ENCODE measurements around the gene OTX2.
A peak's percentile ranks its signal among the peaks of the same experiment; 100 is the strongest.

Gene OTX2

DNA sequence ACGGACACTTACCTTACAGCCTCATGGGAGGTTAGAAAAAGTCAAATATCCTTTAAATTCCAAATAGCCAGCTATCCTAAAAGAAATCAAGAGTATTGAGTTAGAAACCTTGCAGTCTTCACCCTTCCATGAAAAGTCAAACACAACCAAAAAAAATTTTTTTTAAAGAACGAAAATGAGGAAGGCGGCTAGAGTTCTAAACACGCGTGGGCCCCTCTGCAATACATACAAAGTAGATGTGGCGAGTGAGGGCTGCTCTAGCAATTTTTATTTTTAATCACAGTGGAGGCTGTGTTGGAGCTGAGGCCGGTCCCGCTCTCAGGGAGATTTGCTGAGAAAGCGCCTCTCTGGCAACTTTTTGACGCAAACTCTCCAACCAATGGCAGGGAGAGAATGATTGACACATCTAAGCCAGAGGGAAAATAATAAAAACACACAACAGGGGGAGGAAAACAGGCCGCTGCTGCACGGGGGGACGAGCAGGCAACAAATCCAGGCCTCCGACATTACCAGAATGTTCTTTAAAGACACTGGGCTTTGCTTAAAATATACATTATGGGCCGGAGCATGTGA lies at the start of gene OTX2:
OTX2 (minus strand) TSS at position 333 of the 573 bp plus-strand sequence. CDS start 5,023 bp downstream, outside the sequence.
- Histone ChIP-seq H3K27ac (ENCODE audit: low read depth in 2 of 2, low read length in 2 of 2) (no peak within 1 kb of the TSS), H3K9me3 (ENCODE audit: control insufficient read depth in 2 of 2, low read length in 2 of 2) (no peaks in the 10 kb centered on the region), H3K4me1 (ENCODE audit: control insufficient read depth in 2 of 2, insufficient read depth in 2 of 2, low read length in 2 of 2) (no peaks in the 10 kb centered on the region), H3K36me3 (ENCODE audit: control insufficient read depth in 2 of 2, insufficient read depth in 2 of 2, low read length in 2 of 2) (no peaks in the 10 kb centered on the region), H3K27me3 (ENCODE audit: control insufficient read depth in 2 of 2, insufficient read depth in 2 of 2, low read length in 2 of 2) (peaks cover 72 to 79% of the 10 kb centered on the region in 2 donors), H3K4me3 (ENCODE audit: low read length in 2 of 2) (no peak within 1 kb of the TSS), H3K9ac (ENCODE audit: low read depth in 1 of 2, low read length in 2 of 2) (no peak within 1 kb of the TSS)

DNA sequence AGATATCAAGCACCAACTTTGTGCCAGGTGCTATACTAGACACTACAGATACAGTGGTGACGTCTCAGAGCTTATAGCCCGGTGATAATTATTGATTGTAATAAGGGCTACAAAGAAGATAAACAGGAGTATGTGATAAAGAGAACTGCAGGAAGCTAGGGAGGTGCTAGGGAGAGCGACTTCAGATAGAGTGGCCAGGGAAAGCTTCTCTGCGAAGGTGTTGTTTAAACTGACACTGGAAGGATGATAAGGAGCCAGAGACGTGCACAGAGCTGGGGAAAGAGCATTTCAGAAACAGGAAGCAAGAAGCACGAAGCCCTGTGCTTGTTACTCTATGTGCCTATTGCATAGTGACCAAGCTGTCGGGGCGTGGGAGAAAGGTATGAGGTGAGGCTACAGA lies 48.1 kb upstream of the OTX2 start:
- H3K9ac ChIP-seq (ENCODE audit: low read depth in 1 of 2, low read length in 2 of 2): no peak overlapping the region
- no peak overlapping the region for H3K27ac ChIP-seq (ENCODE audit: low read depth in 2 of 2, low read length in 2 of 2)
- H3K4me3 ChIP-seq (ENCODE audit: low read length in 2 of 2): peak overlapping the region in 1 of 2 donors; percentile 35
- H3K27me3 ChIP-seq (ENCODE audit: control insufficient read depth in 2 of 2, insufficient read depth in 2 of 2, low read length in 2 of 2): no peaks in the 10 kb centered on the region
- H3K9me3 ChIP-seq (ENCODE audit: control insufficient read depth in 2 of 2, low read length in 2 of 2): no peaks in the 10 kb centered on the region
- no peaks in the 10 kb centered on the region for H3K36me3 ChIP-seq (ENCODE audit: control insufficient read depth in 2 of 2, insufficient read depth in 2 of 2, low read length in 2 of 2)
- H3K4me1 ChIP-seq (ENCODE audit: control insufficient read depth in 2 of 2, insufficient read depth in 2 of 2, low read length in 2 of 2): peaks cover 3% of the 10 kb centered on the region in 2 donors

DNA sequence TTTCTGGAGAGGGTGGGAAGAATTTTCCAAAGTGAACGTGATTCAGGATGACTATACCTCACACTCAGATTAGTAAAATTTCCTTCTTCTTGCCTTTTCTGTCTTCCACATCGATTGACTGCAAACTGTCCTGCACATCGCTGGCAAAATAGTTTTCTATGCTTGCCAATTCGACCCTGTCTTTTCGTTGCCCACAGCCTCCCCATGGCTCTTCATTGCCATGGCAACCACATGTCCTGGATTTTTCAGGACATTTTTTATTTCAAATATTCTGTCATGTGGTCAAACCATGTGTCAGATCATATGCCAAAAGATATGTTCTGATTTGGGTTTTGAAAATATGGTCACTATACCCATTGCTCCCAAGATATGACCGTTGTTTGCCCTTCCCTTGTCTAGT lies 46.9 kb upstream of the OTX2 start:
- Histone ChIP-seq H3K27me3 (ENCODE audit: control insufficient read depth in 2 of 2, insufficient read depth in 2 of 2, low read length in 2 of 2) (no peaks in the 10 kb centered on the region), H3K4me1 (ENCODE audit: control insufficient read depth in 2 of 2, insufficient read depth in 2 of 2, low read length in 2 of 2) (peaks cover 3% of the 10 kb centered on the region in 2 donors), H3K4me3 (ENCODE audit: low read length in 2 of 2) (no peak overlapping the region), H3K27ac (ENCODE audit: low read depth in 2 of 2, low read length in 2 of 2) (no peak overlapping the region), H3K9me3 (ENCODE audit: control insufficient read depth in 2 of 2, low read length in 2 of 2) (no peaks in the 10 kb centered on the region), H3K9ac (ENCODE audit: low read depth in 1 of 2, low read length in 2 of 2) (no peak overlapping the region), H3K36me3 (ENCODE audit: control insufficient read depth in 2 of 2, insufficient read depth in 2 of 2, low read length in 2 of 2) (no peaks in the 10 kb centered on the region)

DNA sequence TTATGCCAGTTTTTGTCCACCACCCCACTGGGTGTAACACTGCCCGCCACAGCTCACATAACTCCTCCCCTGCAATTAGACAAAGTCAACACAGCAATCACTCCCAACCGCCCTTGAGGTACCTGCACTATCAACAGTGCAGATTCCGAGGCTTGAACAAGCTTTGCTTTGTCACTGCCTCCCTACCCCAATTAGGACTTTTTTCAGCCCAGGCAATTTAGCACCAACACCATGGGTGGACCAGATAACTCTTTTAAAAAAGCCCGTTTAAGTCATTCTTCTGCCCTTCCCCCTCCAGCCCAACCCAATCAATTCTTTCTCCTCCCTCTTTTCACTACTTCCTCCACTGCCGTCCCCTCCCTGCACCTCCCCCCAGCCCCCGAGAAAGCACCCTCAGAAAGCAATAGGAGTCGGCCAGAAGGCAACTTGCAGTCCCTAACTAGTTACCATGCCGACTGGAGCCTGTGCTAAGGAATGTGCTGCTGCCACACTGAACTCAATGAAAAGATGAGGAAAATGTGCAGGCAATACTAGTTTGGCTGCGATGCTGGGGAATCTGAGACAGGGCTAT lies 45.7 kb upstream of the OTX2 start:
- no peaks in the 10 kb centered on the region for H3K27me3 ChIP-seq (ENCODE audit: control insufficient read depth in 2 of 2, insufficient read depth in 2 of 2, low read length in 2 of 2)
- no peaks in the 10 kb centered on the region for H3K36me3 ChIP-seq (ENCODE audit: control insufficient read depth in 2 of 2, insufficient read depth in 2 of 2, low read length in 2 of 2)
- peaks cover 3% of the 10 kb centered on the region in 2 donors for H3K4me1 ChIP-seq (ENCODE audit: control insufficient read depth in 2 of 2, insufficient read depth in 2 of 2, low read length in 2 of 2)
- peak overlapping the region; percentile 5 to 24 for H3K9ac ChIP-seq (ENCODE audit: low read depth in 1 of 2, low read length in 2 of 2)
- H3K4me3 ChIP-seq (ENCODE audit: low read length in 2 of 2): peak overlapping the region; percentile 51 to 63
- H3K9me3 ChIP-seq (ENCODE audit: control insufficient read depth in 2 of 2, low read length in 2 of 2): no peaks in the 10 kb centered on the region
- peak overlapping the region; percentile 73 to 83 for H3K27ac ChIP-seq (ENCODE audit: low read depth in 2 of 2, low read length in 2 of 2)

DNA sequence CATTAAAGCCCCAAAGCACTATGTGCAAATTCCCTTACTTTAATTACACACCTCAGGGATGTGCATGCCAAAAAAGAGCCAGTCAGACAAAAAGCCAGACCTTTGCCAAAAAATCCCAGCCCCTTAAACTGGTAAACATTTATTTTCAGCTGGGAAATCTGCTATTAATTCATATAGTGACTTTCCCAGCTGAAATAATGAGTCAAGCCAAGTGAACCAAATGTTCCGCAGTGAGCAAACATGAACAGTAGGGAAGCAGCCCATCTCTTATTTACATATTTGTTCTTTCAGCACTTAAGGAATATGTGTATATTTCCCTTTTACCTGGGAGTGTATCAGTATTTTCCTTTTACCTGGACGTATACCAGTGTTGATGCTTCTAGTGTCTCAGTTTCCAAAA lies 44.0 kb upstream of the OTX2 start:
- H3K9ac ChIP-seq (ENCODE audit: low read depth in 1 of 2, low read length in 2 of 2): no peak overlapping the region
- H3K4me3 ChIP-seq (ENCODE audit: low read length in 2 of 2): no peak overlapping the region
- H3K36me3 ChIP-seq (ENCODE audit: control insufficient read depth in 2 of 2, insufficient read depth in 2 of 2, low read length in 2 of 2): no peaks in the 10 kb centered on the region
- no peaks in the 10 kb centered on the region for H3K27me3 ChIP-seq (ENCODE audit: control insufficient read depth in 2 of 2, insufficient read depth in 2 of 2, low read length in 2 of 2)
- no peaks in the 10 kb centered on the region for H3K9me3 ChIP-seq (ENCODE audit: control insufficient read depth in 2 of 2, low read length in 2 of 2)
- H3K4me1 ChIP-seq (ENCODE audit: control insufficient read depth in 2 of 2, insufficient read depth in 2 of 2, low read length in 2 of 2): peaks cover 3% of the 10 kb centered on the region in 2 donors
- no peak overlapping the region for H3K27ac ChIP-seq (ENCODE audit: low read depth in 2 of 2, low read length in 2 of 2)

DNA sequence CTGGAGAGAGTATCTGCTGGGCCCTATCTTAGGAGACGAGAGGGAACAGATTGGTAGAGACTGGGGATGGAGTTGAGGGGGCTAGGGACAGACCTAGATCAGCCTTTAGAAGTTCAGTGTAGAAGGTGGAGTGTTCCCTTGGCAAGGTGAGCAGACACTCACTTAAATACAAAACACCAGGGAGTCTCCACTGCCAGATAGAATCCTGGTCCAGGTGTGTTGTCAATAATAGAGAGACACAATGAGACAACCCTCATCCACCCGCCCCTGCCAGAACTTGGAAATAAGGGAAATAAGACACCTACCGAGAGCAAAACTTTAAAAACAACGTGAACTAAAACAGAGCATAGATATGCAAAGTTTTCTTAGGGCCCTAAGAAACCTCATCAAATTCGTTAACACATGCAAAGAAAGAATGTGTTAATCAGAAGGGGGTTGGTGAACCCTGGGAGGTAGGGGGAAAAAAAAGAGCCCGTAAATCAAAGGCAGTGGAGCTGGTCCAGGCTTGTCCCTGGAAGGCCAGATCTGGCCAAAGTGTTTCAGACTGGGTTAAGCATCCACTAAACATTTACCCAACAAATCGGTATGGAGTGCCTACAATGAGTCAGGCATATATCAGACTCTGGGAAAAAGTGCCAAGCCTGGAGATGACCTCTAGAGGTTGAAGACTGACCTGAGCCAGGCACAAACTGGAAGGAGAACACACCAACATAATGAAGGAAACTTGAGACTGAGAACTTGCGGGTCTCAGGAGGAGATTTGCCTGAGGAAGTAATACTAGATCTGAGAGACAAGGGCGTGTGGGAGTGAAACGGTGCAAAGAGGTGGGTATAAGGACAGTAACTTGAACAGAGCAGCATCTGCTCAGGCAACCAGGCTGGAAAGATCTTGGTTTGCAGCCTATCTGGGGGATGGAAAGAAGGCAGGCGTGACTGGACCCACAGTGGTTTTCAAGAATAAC lies 37.0 kb upstream of the OTX2 start:
- Histone ChIP-seq H3K36me3 (ENCODE audit: control insufficient read depth in 2 of 2, insufficient read depth in 2 of 2, low read length in 2 of 2) (no peaks in the 10 kb centered on the region), H3K4me1 (ENCODE audit: control insufficient read depth in 2 of 2, insufficient read depth in 2 of 2, low read length in 2 of 2) (no peaks in the 10 kb centered on the region), H3K4me3 (ENCODE audit: low read length in 2 of 2) (no peak overlapping the region), H3K9ac (ENCODE audit: low read depth in 1 of 2, low read length in 2 of 2) (no peak overlapping the region), H3K9me3 (ENCODE audit: control insufficient read depth in 2 of 2, low read length in 2 of 2) (no peaks in the 10 kb centered on the region), H3K27me3 (ENCODE audit: control insufficient read depth in 2 of 2, insufficient read depth in 2 of 2, low read length in 2 of 2) (no peaks in the 10 kb centered on the region), H3K27ac (ENCODE audit: low read depth in 2 of 2, low read length in 2 of 2) (no peak overlapping the region)

DNA sequence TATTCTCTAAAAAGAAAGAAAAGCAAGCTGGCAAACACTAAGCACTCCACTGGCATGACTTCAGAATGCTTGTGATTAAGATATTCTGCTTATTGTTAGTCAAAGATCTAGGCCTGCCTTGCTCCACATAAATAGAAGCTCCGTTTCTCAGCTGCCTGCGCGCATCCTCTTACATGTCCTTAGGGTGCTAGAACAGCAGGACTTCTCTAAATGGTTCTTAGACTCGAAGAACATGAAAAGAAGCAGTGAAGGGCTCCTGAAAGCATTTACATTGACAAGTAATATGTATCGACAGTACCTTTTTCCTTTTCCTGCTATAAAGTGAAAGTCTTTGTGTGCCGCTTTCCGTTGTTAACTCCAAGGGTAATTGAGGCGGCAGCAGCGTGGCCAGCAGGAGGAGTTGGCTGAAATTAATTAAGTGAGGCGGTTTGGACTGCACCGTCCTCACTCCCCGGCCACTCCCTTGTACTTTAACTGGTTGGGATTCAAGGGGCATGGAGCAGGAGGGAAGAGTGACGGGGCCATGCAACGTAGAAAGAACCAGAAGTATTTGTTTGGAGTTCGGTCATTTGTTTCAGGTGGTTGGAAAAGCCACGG lies 34.2 kb upstream of the OTX2 start:
- H3K9me3 ChIP-seq (ENCODE audit: control insufficient read depth in 2 of 2, low read length in 2 of 2): no peaks in the 10 kb centered on the region
- no peaks in the 10 kb centered on the region for H3K4me1 ChIP-seq (ENCODE audit: control insufficient read depth in 2 of 2, insufficient read depth in 2 of 2, low read length in 2 of 2)
- no peaks in the 10 kb centered on the region for H3K27me3 ChIP-seq (ENCODE audit: control insufficient read depth in 2 of 2, insufficient read depth in 2 of 2, low read length in 2 of 2)
- H3K9ac ChIP-seq (ENCODE audit: low read depth in 1 of 2, low read length in 2 of 2): no peak overlapping the region
- no peaks in the 10 kb centered on the region for H3K36me3 ChIP-seq (ENCODE audit: control insufficient read depth in 2 of 2, insufficient read depth in 2 of 2, low read length in 2 of 2)
- no peak overlapping the region for H3K27ac ChIP-seq (ENCODE audit: low read depth in 2 of 2, low read length in 2 of 2)
- H3K4me3 ChIP-seq (ENCODE audit: low read length in 2 of 2): no peak overlapping the region

DNA sequence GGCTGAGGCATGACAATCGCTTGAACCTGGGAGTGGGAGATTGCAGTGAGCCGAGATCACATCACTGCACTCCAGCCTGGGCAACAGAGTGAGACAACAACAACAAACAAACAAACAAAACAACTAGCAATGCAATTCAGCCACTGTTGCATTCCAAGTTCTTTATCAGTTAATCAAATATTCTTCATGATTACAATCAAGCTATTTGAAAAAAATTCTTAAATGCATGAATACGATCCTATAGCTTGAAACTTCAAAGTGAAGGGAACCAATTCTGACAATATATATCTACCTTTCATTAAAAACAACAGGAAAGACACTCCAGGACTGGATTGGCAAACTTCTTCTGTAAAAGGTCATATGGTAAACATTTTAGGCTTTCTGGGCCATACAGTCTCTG lies 31.3 kb upstream of the OTX2 start:
- no peaks in the 10 kb centered on the region for H3K4me1 ChIP-seq (ENCODE audit: control insufficient read depth in 2 of 2, insufficient read depth in 2 of 2, low read length in 2 of 2)
- H3K36me3 ChIP-seq (ENCODE audit: control insufficient read depth in 2 of 2, insufficient read depth in 2 of 2, low read length in 2 of 2): no peaks in the 10 kb centered on the region
- H3K27me3 ChIP-seq (ENCODE audit: control insufficient read depth in 2 of 2, insufficient read depth in 2 of 2, low read length in 2 of 2): no peaks in the 10 kb centered on the region
- no peak overlapping the region for H3K27ac ChIP-seq (ENCODE audit: low read depth in 2 of 2, low read length in 2 of 2)
- no peak overlapping the region for H3K4me3 ChIP-seq (ENCODE audit: low read length in 2 of 2)
- no peaks in the 10 kb centered on the region for H3K9me3 ChIP-seq (ENCODE audit: control insufficient read depth in 2 of 2, low read length in 2 of 2)
- no peak overlapping the region for H3K9ac ChIP-seq (ENCODE audit: low read depth in 1 of 2, low read length in 2 of 2)

DNA sequence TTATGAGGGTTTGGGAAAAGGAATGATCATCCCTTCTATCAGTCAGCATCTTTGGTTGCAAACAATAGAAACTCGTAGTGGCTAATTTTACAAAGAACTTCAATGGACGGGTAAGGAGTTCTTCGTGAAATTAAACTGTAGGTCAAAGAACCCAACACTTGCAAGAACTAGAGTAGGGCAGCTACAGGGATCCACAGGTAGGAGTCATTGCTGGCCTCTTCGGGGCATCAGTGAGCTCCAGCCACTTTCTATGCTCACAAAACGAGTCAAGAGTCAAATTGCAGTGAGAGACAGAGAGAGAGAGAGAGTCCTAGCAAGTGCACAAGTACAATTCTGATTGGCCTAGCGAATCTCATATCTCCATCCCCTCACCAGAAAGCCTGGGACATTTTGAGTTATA lies 29.9 kb upstream of the OTX2 start:
- no peaks in the 10 kb centered on the region for H3K36me3 ChIP-seq (ENCODE audit: control insufficient read depth in 2 of 2, insufficient read depth in 2 of 2, low read length in 2 of 2)
- H3K4me1 ChIP-seq (ENCODE audit: control insufficient read depth in 2 of 2, insufficient read depth in 2 of 2, low read length in 2 of 2): no peaks in the 10 kb centered on the region
- no peak overlapping the region for H3K9ac ChIP-seq (ENCODE audit: low read depth in 1 of 2, low read length in 2 of 2)
- no peaks in the 10 kb centered on the region for H3K27me3 ChIP-seq (ENCODE audit: control insufficient read depth in 2 of 2, insufficient read depth in 2 of 2, low read length in 2 of 2)
- no peaks in the 10 kb centered on the region for H3K9me3 ChIP-seq (ENCODE audit: control insufficient read depth in 2 of 2, low read length in 2 of 2)
- H3K27ac ChIP-seq (ENCODE audit: low read depth in 2 of 2, low read length in 2 of 2): no peak overlapping the region
- H3K4me3 ChIP-seq (ENCODE audit: low read length in 2 of 2): no peak overlapping the region

DNA sequence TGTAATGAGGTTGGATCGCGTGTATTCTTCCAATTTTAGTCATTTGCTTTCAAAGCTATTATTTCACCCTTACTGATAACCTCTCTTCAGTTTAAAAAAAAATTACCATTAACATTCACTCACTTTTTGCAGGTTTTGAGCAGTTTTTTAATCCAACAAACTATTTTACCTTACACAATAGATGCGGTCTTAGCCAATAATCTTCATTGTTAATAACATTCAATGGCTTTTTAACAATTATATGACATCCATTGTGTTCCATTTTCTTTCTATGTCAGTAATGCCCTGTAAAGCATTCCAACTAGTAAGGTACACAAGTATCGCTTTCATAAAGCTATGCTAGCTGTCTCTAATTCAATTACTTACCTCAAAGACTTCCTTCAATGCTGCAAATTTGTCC lies 18.9 kb upstream of the OTX2 start:
- H3K36me3 ChIP-seq (ENCODE audit: control insufficient read depth in 2 of 2, insufficient read depth in 2 of 2, low read length in 2 of 2): no peaks in the 10 kb centered on the region
- no peak overlapping the region for H3K9ac ChIP-seq (ENCODE audit: low read depth in 1 of 2, low read length in 2 of 2)

More for the DNA sequence above, 18.9 kb upstream of the OTX2 start:
- Histone ChIP-seq H3K27ac (ENCODE audit: low read depth in 2 of 2, low read length in 2 of 2) (no peak overlapping the region), H3K4me3 (ENCODE audit: low read length in 2 of 2) (no peak overlapping the region), H3K9me3 (ENCODE audit: control insufficient read depth in 2 of 2, low read length in 2 of 2) (no peaks in the 10 kb centered on the region), H3K4me1 (ENCODE audit: control insufficient read depth in 2 of 2, insufficient read depth in 2 of 2, low read length in 2 of 2) (no peaks in the 10 kb centered on the region), H3K27me3 (ENCODE audit: control insufficient read depth in 2 of 2, insufficient read depth in 2 of 2, low read length in 2 of 2) (peaks cover 0 to 3% of the 10 kb centered on the region in 2 donors)
